Left lung (tissue), 10 donors: Measurements from ENCODE around the gene OR56A4. TPM values are rescaled to one million over a fixed set of nuclear protein-coding genes. Genes with fewer than 3 reads are reported as not detected.
A peak's percentile ranks its signal among the peaks of the same experiment; 100 is the strongest.

ENCODE experiments used
- ATAC-seq: fragments of 200-7000 bp; cut with Tn5 transposase; one replicate; pipeline ENCODE4 v1.9.1; 2020; ENCODE audit warnings: moderate library complexity
- DNase-seq, 4 donors: peaks; one replicate each; pipeline ENCODE4 v3.0.0-alpha.2; 2013 to 2020
- H3K27ac ChIP-seq, 2 donors: fragments of 200-600 bp; sonication (generic) in 1 of 2; one replicate each; pipeline versions ENCODE4 v1.5.0 to v1.8.0; 2020 to 2021
- H3K27me3 ChIP-seq, 2 donors: fragments of 200-600 bp; sonication (generic) in 1 of 2; one replicate each; pipeline versions ENCODE4 v1.5.0 to v1.8.0; 2020 to 2021
- H3K36me3 ChIP-seq, 2 donors: fragments of 200-600 bp; sonication (generic) in 1 of 2; one replicate each; pipeline versions ENCODE4 v1.5.0 to v1.8.0; 2020 to 2021
- H3K4me1 ChIP-seq, 2 donors: fragments of 200-600 bp; one replicate each; pipeline ENCODE4 v1.8.0; 2021
- H3K4me3 ChIP-seq, 2 donors: fragments of 200-600 bp; sonication (generic) in 1 of 2; one replicate each; pipeline versions ENCODE4 v1.5.0 to v1.8.0; 2020 to 2021; ENCODE audit warnings: mild to moderate bottlenecking in 1 of 2
- H3K9me3 ChIP-seq, 2 donors: fragments of 200-600 bp; sonication (generic) in 1 of 2; one replicate each; pipeline versions ENCODE4 v1.5.0 to v1.8.0; 2020 to 2021
- CTCF ChIP-seq, 2 donors: fragments of 200-600 bp; sonication (generic) in 1 of 2; IDR thresholded peaks; one replicate each; pipeline versions ENCODE4 v1.5.0 to v1.8.0; 2021; ENCODE audit warnings: antibody characterized with exemption in 2 of 2
- intact Hi-C, 2 donors: fragments of 100-400 bp; cut with DNase I; formaldehyde crosslinking; loops; one replicate each; pipeline versions ENCODE4 v1.11.2 to v1.14.2; 2022
- polyA plus RNA-seq, 6 donors: library from polyadenylated mRNA; unstranded; fragments of 120-200 nt; gene quantifications; one replicate each; pipeline ENCODE4 v1.2.1, GENCODE V29; 2013; ENCODE audit not compliant: insufficient read length in 6 of 6
- total RNA-seq, 2 donors: library from RNA; stranded (reverse); fragmentation: NEBNext Ultra II Directional; extraction: Animal tissue kit (Norgen Biotek cat#: 25700); gene quantifications; one replicate each; pipeline ENCODE4 v1.2.1, GENCODE V29; 2021
- donor health status: DM: no; HTN: yes; CAD: no.
- donor health status: DM: no; HTN: no; CAD: no.

Gene OR56A4
- total and polyA plus RNA-seq, 8 donors: 0.04 to 0.09 (median 0.06) TPM; not detected in 3

- TF ChIP-seq CTCF (IDR thresholded peaks at IDR 0.05): no peak
- Histone ChIP-seq H3K27me3 (no peaks in the 10 kb centered on the region), H3K4me1 (no peaks in the 10 kb centered on the region), H3K27ac (no peak overlapping the region), H3K36me3 (no peaks in the 10 kb centered on the region), H3K9me3 (no peaks in the 10 kb centered on the region), H3K4me3 (no peak overlapping the region)
- no peak for DNase-seq
- intact Hi-C loops: no loop called here
- no peak for ATAC-seq
Observed at GRCh38 chr11:6027501-6027900, 20.8 kb upstream of the OR56A4 start.

- no peak for TF ChIP-seq CTCF (IDR thresholded peaks at IDR 0.05)
- DNase-seq (no peak), ATAC-seq (no peak)
- Histone ChIP-seq H3K27ac (no peak overlapping the region), H3K4me3 (no peak overlapping the region), H3K4me1 (no peaks in the 10 kb centered on the region), H3K36me3 (no peaks in the 10 kb centered on the region), H3K9me3 (no peaks in the 10 kb centered on the region), H3K27me3 (no peaks in the 10 kb centered on the region)
- intact Hi-C loops: no loop called here
Observed at GRCh38 chr11:6025056-6025455, 18.3 kb upstream of the OR56A4 start.

GRCh38 chr11:6022956-6023355 lies 16.2 kb upstream of the OR56A4 start:
- ATAC-seq: peak; percentile 84
- peak in 2 of 4 donors; percentile 18 to 62 for DNase-seq
- peak; percentile 32 to 54 for TF ChIP-seq CTCF (IDR thresholded peaks at IDR 0.05)

GRCh38 chr11:6013042-6013441 lies 6.3 kb upstream of the OR56A4 start:
- H3K4me1 ChIP-seq: no peaks in the 10 kb centered on the region
- H3K4me3 ChIP-seq: no peak overlapping the region
- intact Hi-C loops: no loop called here
- ATAC-seq (no peak), DNase-seq (peak in 1 of 4 donors; percentile 56)
- no peak overlapping the region for H3K27ac ChIP-seq
- H3K9me3 ChIP-seq: peaks cover 0 to 15% of the 10 kb centered on the region in 2 donors
- no peaks in the 10 kb centered on the region for H3K27me3 ChIP-seq
- no peak for TF ChIP-seq CTCF (IDR thresholded peaks at IDR 0.05)
- no peaks in the 10 kb centered on the region for H3K36me3 ChIP-seq

More at GRCh38 chr11:6022956-6023355, 16.2 kb upstream of the OR56A4 start:
- H3K4me3 ChIP-seq: no peak overlapping the region
- intact Hi-C loops: loop anchor here in 1 of 2 donors (5.0 kb wide), 1 partner anchor 339 kb away; no protein-coding TSS in a partner anchor
- H3K9me3 ChIP-seq: no peaks in the 10 kb centered on the region
- H3K27ac ChIP-seq: no peak overlapping the region
- no peaks in the 10 kb centered on the region for H3K36me3 ChIP-seq
- no peaks in the 10 kb centered on the region for H3K27me3 ChIP-seq
- H3K4me1 ChIP-seq: no peaks in the 10 kb centered on the region

GRCh38 chr11:6012035-6012668 lies 5.4 kb upstream of the OR56A4 start:
- H3K4me1 ChIP-seq: no peaks in the 10 kb centered on the region
- no peak for TF ChIP-seq CTCF (IDR thresholded peaks at IDR 0.05)
- H3K9me3 ChIP-seq: peaks cover 0 to 12% of the 10 kb centered on the region in 2 donors
- H3K27ac ChIP-seq: peak overlapping the region in 1 of 2 donors; percentile 19
- intact Hi-C loops: no loop called here
- ATAC-seq (no peak), DNase-seq (no peak)
- H3K27me3 ChIP-seq: no peaks in the 10 kb centered on the region
- no peaks in the 10 kb centered on the region for H3K36me3 ChIP-seq
- no peak overlapping the region for H3K4me3 ChIP-seq
